ENCODE measurements around the gene ARHGEF4.

DNA sequence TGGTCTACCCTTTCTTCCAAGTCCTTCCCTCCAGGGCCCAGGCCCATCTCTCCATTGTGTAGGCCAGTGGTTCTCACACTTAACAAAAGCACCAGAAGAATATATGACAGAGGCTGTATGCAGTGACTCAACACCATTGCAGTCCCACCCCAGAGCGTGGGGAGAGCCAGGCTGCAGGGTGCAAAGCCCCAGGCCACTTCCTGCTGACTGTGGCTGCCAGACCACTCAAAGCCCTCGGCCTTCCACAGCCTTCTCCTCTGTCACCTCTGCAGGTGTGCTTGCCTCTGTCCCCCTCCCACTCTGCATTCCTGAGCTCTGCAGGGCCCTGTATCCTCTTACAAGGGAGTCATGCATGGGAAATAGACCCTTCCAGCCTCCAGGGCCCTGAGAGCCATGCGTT is 40.4 kb upstream of the ARHGEF4 start:
- TF ChIP-seq, protein P1, sequence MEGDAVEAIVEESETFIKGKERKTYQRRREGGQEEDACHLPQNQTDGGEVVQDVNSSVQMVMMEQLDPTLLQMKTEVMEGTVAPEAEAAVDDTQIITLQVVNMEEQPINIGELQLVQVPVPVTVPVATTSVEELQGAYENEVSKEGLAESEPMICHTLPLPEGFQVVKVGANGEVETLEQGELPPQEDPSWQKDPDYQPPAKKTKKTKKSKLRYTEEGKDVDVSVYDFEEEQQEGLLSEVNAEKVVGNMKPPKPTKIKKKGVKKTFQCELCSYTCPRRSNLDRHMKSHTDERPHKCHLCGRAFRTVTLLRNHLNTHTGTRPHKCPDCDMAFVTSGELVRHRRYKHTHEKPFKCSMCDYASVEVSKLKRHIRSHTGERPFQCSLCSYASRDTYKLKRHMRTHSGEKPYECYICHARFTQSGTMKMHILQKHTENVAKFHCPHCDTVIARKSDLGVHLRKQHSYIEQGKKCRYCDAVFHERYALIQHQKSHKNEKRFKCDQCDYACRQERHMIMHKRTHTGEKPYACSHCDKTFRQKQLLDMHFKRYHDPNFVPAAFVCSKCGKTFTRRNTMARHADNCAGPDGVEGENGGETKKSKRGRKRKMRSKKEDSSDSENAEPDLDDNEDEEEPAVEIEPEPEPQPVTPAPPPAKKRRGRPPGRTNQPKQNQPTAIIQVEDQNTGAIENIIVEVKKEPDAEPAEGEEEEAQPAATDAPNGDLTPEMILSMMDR (IDR thresholded peaks at IDR 0.05), result no peak
- TF ChIP-seq POLR2AphosphoS5 (IDR thresholded peaks at IDR 0.05; ENCODE audit: low read depth, low read length) (no peak), SIN3A (IDR thresholded peaks at IDR 0.05; ENCODE audit: borderline replicate concordance, insufficient read depth, low read depth, low read length) (no peak)
- TF ChIP-seq, protein P2, sequence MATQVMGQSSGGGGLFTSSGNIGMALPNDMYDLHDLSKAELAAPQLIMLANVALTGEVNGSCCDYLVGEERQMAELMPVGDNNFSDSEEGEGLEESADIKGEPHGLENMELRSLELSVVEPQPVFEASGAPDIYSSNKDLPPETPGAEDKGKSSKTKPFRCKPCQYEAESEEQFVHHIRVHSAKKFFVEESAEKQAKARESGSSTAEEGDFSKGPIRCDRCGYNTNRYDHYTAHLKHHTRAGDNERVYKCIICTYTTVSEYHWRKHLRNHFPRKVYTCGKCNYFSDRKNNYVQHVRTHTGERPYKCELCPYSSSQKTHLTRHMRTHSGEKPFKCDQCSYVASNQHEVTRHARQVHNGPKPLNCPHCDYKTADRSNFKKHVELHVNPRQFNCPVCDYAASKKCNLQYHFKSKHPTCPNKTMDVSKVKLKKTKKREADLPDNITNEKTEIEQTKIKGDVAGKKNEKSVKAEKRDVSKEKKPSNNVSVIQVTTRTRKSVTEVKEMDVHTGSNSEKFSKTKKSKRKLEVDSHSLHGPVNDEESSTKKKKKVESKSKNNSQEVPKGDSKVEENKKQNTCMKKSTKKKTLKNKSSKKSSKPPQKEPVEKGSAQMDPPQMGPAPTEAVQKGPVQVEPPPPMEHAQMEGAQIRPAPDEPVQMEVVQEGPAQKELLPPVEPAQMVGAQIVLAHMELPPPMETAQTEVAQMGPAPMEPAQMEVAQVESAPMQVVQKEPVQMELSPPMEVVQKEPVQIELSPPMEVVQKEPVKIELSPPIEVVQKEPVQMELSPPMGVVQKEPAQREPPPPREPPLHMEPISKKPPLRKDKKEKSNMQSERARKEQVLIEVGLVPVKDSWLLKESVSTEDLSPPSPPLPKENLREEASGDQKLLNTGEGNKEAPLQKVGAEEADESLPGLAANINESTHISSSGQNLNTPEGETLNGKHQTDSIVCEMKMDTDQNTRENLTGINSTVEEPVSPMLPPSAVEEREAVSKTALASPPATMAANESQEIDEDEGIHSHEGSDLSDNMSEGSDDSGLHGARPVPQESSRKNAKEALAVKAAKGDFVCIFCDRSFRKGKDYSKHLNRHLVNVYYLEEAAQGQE (IDR thresholded peaks at IDR 0.05; ENCODE audit: insufficient read depth in 1 of 2, low read depth in 2 of 2, low read length in 1 of 2), result no peak
